ENCODE results near the gene FAM43A. TPM values are rescaled to one million over a fixed set of nuclear protein-coding genes. Genes with fewer than 3 reads are reported as not detected.

Gene FAM43A
- total and polyA plus RNA-seq, 2 of the 8 experiments (the other 6 are each of a cell fraction or from before 2014, with no cell fraction given), result 2.3 to 2.6 TPM

DNA sequence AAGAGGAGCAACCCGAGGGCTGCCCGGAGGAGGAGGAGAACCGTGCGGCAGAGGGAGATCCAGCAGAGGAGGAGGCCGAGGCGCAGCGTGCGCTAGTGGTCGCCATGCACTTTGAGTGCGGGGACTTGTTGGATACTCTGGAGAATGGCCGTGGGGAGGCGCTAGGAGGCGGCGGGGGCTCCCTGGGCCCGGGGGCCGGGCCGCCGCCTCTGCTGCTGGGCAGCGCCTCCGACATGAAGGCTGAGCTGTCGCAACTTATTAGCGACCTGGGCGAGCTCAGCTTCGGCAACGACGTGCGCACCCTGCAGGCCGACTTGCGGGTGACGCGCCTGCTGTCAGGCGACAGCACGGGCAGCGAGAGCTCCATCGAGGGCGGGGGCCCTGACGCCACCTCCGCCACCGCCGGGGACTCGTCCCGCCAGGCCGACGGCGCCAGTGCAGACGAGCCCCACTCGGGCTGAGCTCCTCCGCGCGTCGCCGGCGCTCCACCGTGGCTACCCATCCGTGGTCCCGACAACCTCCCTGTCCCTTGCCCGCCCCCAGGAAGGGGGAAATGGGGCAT, 2.0 kb downstream of the FAM43A start (continued):
- TF ChIP-seq TEAD4 (IDR thresholded peaks at IDR 0.05; ENCODE audit: low read depth, low read length) (no peak), YY1 (IDR thresholded peaks at IDR 0.05; ENCODE audit: low read depth, low read length) (peak; percentile 70; the same call in 1 of the 2 replicates), EP300 (IDR thresholded peaks at IDR 0.05; ENCODE audit: borderline replicate concordance in 1 of 2, low read depth in 2 of 2, low read length in 2 of 2) (peak in 1 of 2 experiments; percentile 9; a peak in 2 of 3 replicates), RBBP5 (IDR thresholded peaks at IDR 0.05; ENCODE audit: borderline replicate concordance, low read depth, low read length) (no peak), SIRT6 (IDR thresholded peaks at IDR 0.05; ENCODE audit: low read length) (no peak), BACH1 (IDR thresholded peaks at IDR 0.05; ENCODE audit: low read length) (peak; percentile 92), RNF2 (IDR thresholded peaks at IDR 0.05; ENCODE audit: borderline replicate concordance, low read depth, low read length, missing control alignments, poor library complexity, severe bottlenecking) (no peak), CREB1 (IDR thresholded peaks at IDR 0.05) (peak; percentile 92), CTBP2 (IDR thresholded peaks at IDR 0.05; ENCODE audit: borderline replicate concordance, insufficient read depth, insufficient read length, low read length) (no peak), RFX5 (IDR thresholded peaks at IDR 0.05; ENCODE audit: borderline replicate concordance, low read depth, low read length) (no peak), ZNF274 (IDR thresholded peaks at IDR 0.05; ENCODE audit: borderline replicate concordance, extremely low read depth, low read length) (no peak), EGR1 (IDR thresholded peaks at IDR 0.05; ENCODE audit: borderline replicate concordance, low read depth, low read length) (no peak; the same call in 1 of the 2 replicates), GTF2F1 (IDR thresholded peaks at IDR 0.05; ENCODE audit: borderline replicate concordance, low read depth, low read length) (no peak), SRF (IDR thresholded peaks at IDR 0.05; ENCODE audit: low read depth, low read length) (no peak), PHF8 (conservative IDR thresholded peaks at IDR 0.05; ENCODE audit: low read depth, low read length) (no peak), TAF7 (optimal IDR thresholded peaks at IDR 0.05; ENCODE audit: borderline replicate concordance, low read depth, low read length) (peak; percentile 86)
- TF ChIP-seq, protein P1, sequence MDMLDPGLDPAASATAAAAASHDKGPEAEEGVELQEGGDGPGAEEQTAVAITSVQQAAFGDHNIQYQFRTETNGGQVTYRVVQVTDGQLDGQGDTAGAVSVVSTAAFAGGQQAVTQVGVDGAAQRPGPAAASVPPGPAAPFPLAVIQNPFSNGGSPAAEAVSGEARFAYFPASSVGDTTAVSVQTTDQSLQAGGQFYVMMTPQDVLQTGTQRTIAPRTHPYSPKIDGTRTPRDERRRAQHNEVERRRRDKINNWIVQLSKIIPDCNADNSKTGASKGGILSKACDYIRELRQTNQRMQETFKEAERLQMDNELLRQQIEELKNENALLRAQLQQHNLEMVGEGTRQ (IDR thresholded peaks at IDR 0.05; ENCODE audit: low read length), result no peak
